Measurements from ENCODE around the gene RBM38. TPM values are rescaled to one million over a fixed set of nuclear protein-coding genes. Genes with fewer than 3 reads are reported as not detected.

RBM38 gene
- total and polyA plus RNA-seq, 2 of the 13 experiments (the other 11 are each of a cell fraction or from before 2014, with no cell fraction given): 24.2 to 34.2 TPM

DNA sequence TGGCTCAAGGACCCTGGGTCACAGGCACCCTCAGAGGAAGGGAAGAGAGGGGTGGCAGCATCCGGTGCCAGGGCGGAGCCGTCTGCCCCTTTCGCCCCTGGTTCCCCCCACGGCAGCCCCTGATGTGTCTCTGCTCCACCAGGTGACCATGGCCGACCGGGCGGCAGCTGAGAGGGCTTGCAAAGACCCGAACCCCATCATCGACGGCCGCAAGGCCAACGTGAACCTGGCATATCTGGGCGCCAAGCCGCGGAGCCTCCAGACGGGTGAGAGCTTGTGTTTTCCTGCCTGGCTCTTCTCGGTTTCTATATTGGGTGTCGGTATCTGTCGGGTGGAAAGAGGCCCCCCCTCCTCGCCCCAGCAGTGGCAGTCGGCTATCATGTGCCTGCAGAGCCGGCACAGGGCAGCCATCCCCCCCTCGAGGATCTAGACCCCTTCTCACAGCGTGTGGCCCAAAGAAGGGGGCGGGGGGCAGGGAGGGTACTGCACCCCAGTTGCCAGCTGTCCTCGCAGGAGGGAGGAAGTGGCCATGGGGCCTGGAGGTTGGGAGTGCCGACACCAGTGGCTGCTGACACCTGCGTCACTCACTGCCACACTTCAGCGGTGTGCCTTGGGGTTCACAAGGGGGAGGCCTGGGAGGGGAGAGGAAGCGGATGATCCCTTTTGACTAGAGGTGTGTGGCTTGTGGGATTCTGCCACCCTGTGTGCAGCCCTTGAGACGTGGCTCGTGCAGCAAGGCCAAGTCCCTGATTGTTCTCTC lies 1.5 kb downstream of the RBM38 start (continued):
- TF ChIP-seq CCDC6 (CRISPR knock-in tag; IDR thresholded peaks at IDR 0.05) (no peak), DR1 (CRISPR knock-in tag; IDR thresholded peaks at IDR 0.05) (no peak), U2AF2 (IDR thresholded peaks at IDR 0.05; ENCODE audit: low read depth, low read length) (no peak), ZBTB38 (CRISPR knock-in tag; IDR thresholded peaks at IDR 0.05) (0 out of 2 replicates have a peak, but pooled peaks have one; percentile 0), EHMT2 (IDR thresholded peaks at IDR 0.05; ENCODE audit: borderline replicate concordance, low read depth, low read length) (no peak), TRIM24 (CRISPR knock-in tag; IDR thresholded peaks at IDR 0.05) (no peak), ZNF607 (CRISPR knock-in tag; IDR thresholded peaks at IDR 0.05; ENCODE audit: borderline replicate concordance) (no peak), ZBTB7B (CRISPR knock-in tag; IDR thresholded peaks at IDR 0.05) (no peak), HMGXB4 (CRISPR knock-in tag; IDR thresholded peaks at IDR 0.05; ENCODE audit: borderline replicate concordance in 1 of 2, low read depth in 1 of 2) (no peak), THAP9 (CRISPR knock-in tag; IDR thresholded peaks at IDR 0.05; ENCODE audit: borderline replicate concordance) (no peak), ZFP91 (CRISPR knock-in tag; IDR thresholded peaks at IDR 0.05; ENCODE audit: borderline replicate concordance) (0 out of 2 replicates have a peak, but pooled peaks have one; percentile 41), ZNF773 (CRISPR knock-in tag; IDR thresholded peaks at IDR 0.05; ENCODE audit: borderline replicate concordance) (no peak), GABPB1 (CRISPR knock-in tag; IDR thresholded peaks at IDR 0.05) (peak; percentile 26; the same call in 1 of the 2 replicates), AGO1 (IDR thresholded peaks at IDR 0.05; ENCODE audit: low read depth, low read length, poor library complexity, severe bottlenecking) (peak; percentile 13), MEIS2 (CRISPR knock-in tag; IDR thresholded peaks at IDR 0.05) (no peak), KDM2A (CRISPR knock-in tag; IDR thresholded peaks at IDR 0.05; ENCODE audit: borderline replicate concordance, low read depth) (no peak), ZNF225 (CRISPR knock-in tag; IDR thresholded peaks at IDR 0.05) (no peak), KLF9 (CRISPR knock-in tag; IDR thresholded peaks at IDR 0.05; ENCODE audit: low read depth) (no peak), FOXK1 (CRISPR knock-in tag; IDR thresholded peaks at IDR 0.05; ENCODE audit: borderline replicate concordance, low read depth) (no peak), ELF4 (CRISPR knock-in tag; IDR thresholded peaks at IDR 0.05; ENCODE audit: borderline replicate concordance) (no peak), ZFP37 (CRISPR knock-in tag; IDR thresholded peaks at IDR 0.05; ENCODE audit: borderline replicate concordance) (no peak), FOXA3 (CRISPR knock-in tag; IDR thresholded peaks at IDR 0.05) (no peak), NFIB (CRISPR knock-in tag; IDR thresholded peaks at IDR 0.05; ENCODE audit: borderline replicate concordance) (no peak)
